Neural crest cell (in vitro differentiated cells): ENCODE measurements around the gene FARP2. TPM values are rescaled to one million over a fixed set of nuclear protein-coding genes. Genes with fewer than 3 reads are reported as not detected.
A peak's percentile ranks its signal among the peaks of the same experiment; 100 is the strongest.

Experiments used
- DNase-seq: peaks from one replicate; pipeline ENCODE4 v3.0.0; 2021; ENCODE audit warnings: low read depth, mixed read lengths, low spot score
- H3K27ac Mint-ChIP-seq: one replicate; pipeline ENCODE4 v1.8.0; 2021; ENCODE audit warnings: mild to moderate bottlenecking, mixed read lengths; ENCODE audit not compliant: unreplicated experiment
- H3K27me3 Mint-ChIP-seq: 2 replicates; pipeline ENCODE4 v1.8.0; 2021; ENCODE audit warnings: low read depth, mild to moderate bottlenecking, mixed read lengths
- H3K36me3 Mint-ChIP-seq: 2 replicates; pipeline ENCODE4 v1.8.0; 2021; ENCODE audit warnings: low read depth, mild to moderate bottlenecking, mixed read lengths
- H3K4me1 Mint-ChIP-seq: 2 replicates; pipeline ENCODE4 v1.8.0; 2021; ENCODE audit warnings: mixed read lengths
- H3K4me3 Mint-ChIP-seq: one replicate; pipeline ENCODE4 v1.8.0; 2021; ENCODE audit warnings: mild to moderate bottlenecking, mixed read lengths
- H3K9me3 Mint-ChIP-seq: 2 replicates; pipeline ENCODE4 v1.8.0; 2021; ENCODE audit warnings: mixed read lengths
- CTCF ChIP-seq: fragments of 200-600 bp; sonication (generic); conservative IDR thresholded peaks from 2 replicates; pipeline ENCODE4 v1.5.0; 2021; ENCODE audit warnings: antibody characterized with exemption, mild to moderate bottlenecking
- total RNA-seq: library from RNA; stranded (reverse); gene quantifications from 2 replicates; pipeline ENCODE4 v1.2.1, GENCODE V29; 2021

FARP2 gene
- total RNA-seq, 1 donor from 2014 or later: 36.1 TPM

- H3K4me1 Mint-ChIP-seq: no peaks in the 10 kb centered on the region
- DNase-seq: no peak
- peaks cover 24% of the 10 kb centered on the region for H3K36me3 Mint-ChIP-seq
- no peaks in the 10 kb centered on the region for H3K27me3 Mint-ChIP-seq
- H3K9me3 Mint-ChIP-seq: no peaks in the 10 kb centered on the region
- TF ChIP-seq CTCF: no peak
- H3K4me3 Mint-ChIP-seq: no peak overlapping the region
- H3K27ac Mint-ChIP-seq: no peak overlapping the region
Observed at GRCh38 chr2:241330616-241330981, 25.5 kb upstream of the FARP2 start.

GRCh38 chr2:241334813-241335212 lies 21.3 kb upstream of the FARP2 start:
- no peak for TF ChIP-seq CTCF
- H3K27me3 Mint-ChIP-seq: no peaks in the 10 kb centered on the region
- H3K4me1 Mint-ChIP-seq: peaks cover 6% of the 10 kb centered on the region
- H3K36me3 Mint-ChIP-seq: peaks cover 11% of the 10 kb centered on the region
- H3K9me3 Mint-ChIP-seq: no peaks in the 10 kb centered on the region
- no peak overlapping the region for H3K27ac Mint-ChIP-seq
- no peak overlapping the region for H3K4me3 Mint-ChIP-seq
- DNase-seq: no peak

GRCh38 chr2:241339839-241340630 lies 16.1 kb upstream of the FARP2 start:
- peaks cover 25% of the 10 kb centered on the region for H3K36me3 Mint-ChIP-seq
- no peak for TF ChIP-seq CTCF
- H3K4me1 Mint-ChIP-seq: peaks cover 6% of the 10 kb centered on the region
- H3K9me3 Mint-ChIP-seq: no peaks in the 10 kb centered on the region
- H3K4me3 Mint-ChIP-seq: peak overlapping the region; percentile 8
- no peak for DNase-seq
- no peaks in the 10 kb centered on the region for H3K27me3 Mint-ChIP-seq
- no peak overlapping the region for H3K27ac Mint-ChIP-seq

- Mint-ChIP-seq H3K36me3 (peaks cover 26% of the 10 kb centered on the region), H3K4me1 (peaks cover 6% of the 10 kb centered on the region), H3K27me3 (no peaks in the 10 kb centered on the region), H3K4me3 (no peak overlapping the region), H3K27ac (no peak overlapping the region), H3K9me3 (no peaks in the 10 kb centered on the region)
- no peak for TF ChIP-seq CTCF
- DNase-seq: no peak
Observed at GRCh38 chr2:241340631-241341163, 15.4 kb upstream of the FARP2 start.

- Mint-ChIP-seq H3K27ac (no peak overlapping the region), H3K27me3 (no peaks in the 10 kb centered on the region), H3K9me3 (no peaks in the 10 kb centered on the region), H3K4me3 (no peak overlapping the region), H3K4me1 (no peaks in the 10 kb centered on the region), H3K36me3 (peaks cover 26% of the 10 kb centered on the region)
- TF ChIP-seq CTCF: no peak
- DNase-seq: no peak
Observed at GRCh38 chr2:241344925-241345651, 11.0 kb upstream of the FARP2 start.
